NCI-H128 (cell line): ENCODE measurements around the gene U2AF1L4.
A peak's percentile ranks its signal among the peaks of the same experiment; 100 is the strongest.

Experiments
- DNase-seq: peaks from one replicate; lab custom pipeline; 2025; ENCODE audit not compliant: unreplicated experiment; lab: John Stamatoyannopoulos, UW

U2AF1L4 gene

GRCh38 chr19:35757749-35758608 is 12.8 kb upstream of the U2AF1L4 start, which contains the start of gene PROSER3:
Gene PROSER3, plus strand, starts transcription at chr19:35758176. Its CDS starts 40 bp downstream, at chr19:35758216.
- peak; percentile 98 for DNase-seq

GRCh38 chr19:35757231-35757748 is 12.1 kb upstream of the U2AF1L4 start:
- peak; percentile 54 for DNase-seq

DNA sequence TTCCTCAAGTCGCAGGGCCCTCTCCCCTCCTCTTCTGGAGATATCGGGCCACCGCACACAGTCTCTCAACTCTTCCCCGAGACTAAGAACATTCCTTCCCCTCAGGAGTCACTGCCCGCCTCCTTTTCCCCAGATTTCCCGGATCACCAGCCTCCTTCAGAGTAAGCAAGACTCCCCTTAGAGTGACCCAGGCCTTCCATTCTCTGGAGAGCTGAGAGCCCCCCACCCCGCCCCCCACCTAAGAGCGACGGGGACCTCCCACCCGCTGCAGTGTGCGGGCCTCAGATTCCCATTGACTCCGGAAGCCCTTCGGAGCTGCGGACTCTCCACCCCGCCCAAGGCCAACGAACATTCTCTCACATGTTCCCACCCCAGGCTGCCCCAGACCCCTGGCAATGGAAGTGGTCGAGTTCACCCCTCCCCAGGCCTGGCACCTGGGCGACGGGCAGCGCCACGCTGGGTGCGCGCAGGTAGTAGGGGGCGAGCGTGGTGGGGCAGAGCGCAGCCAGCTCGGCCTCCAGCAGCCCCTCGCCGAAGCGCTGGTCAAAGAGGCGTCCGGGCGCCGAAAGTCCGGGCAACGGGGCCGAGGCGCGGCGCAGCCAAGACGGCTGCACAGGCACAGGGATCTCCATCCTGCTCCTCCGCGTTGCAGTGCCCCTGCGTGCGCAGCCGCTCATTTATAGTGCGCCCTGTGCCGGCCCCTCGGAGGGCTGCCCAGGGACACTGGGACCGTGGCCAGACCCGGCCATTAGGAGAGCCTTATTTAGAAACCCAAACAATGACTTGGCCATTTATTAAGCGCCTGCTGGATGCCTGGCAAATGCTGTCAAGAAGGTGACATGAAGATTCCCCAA is 11.4 kb upstream of the U2AF1L4 start, which contains the start of gene HSPB6:
HSPB6 (minus strand) TSS at position 653 of the 854 bp plus-strand sequence; CDS start at position 632, 21 bp downstream.
- DNase-seq: no peak

DNA sequence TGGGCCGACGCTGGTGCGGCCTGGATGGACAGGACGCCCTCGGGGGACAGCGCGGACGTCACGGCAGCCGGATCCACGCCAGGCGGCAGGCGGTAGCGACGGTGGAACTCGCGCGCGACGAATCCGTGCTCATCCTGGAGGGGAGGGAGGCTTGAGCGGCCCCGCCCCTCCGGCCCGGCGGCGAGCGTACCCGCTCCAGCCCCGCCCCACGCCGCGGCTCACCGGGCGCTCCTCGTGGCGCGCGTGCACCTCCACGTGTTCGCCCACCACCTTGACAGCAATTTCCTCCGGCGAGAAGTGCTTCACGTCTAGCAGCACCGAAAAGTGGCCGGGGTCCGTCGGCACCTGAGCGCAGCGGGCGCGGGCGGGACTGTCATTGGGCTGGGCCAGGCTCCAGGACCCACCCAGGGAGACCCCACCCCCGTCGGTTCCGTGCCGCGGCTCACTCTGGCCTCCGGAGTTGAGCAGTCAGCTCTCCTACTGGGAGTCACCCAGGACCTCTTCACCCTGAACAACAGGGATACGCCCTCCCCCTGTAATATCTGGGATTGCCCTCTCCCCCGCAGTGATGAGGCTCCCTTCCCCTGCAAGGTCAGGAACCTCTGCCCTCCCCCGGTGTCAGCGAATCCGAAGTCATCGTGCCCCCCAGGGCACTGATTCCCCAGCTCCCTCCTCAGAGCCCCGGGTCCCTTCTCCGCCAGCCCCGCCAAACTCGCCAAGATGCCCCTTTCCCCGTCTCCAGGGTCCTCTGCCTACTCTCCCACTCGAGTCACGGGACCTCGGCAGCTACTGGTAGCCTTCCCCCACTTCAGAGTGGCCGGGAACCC is 10.5 kb upstream of the U2AF1L4 start:
- DNase-seq: no peak

DNA sequence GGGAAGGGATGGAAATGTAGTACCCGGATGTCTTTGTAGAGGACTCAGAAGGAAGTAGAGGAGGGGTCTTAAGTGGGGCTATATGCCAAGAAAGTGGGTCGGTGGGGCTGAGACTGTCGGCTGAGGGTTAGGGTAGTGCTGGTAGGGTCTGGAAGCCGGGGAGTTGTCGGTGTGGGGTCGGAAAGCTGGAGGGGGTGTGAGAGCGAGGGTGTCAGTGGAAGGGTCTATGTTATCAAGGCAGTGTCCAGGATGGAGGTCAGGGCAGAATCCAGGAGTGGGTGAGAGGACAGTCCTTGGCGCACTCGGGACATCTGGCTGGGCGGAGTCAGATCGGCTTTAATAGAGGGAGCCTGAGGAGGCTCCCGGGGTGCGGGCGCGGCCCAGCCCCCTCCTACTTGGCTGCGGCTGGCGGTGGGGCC is 9.9 kb upstream of the U2AF1L4 start:
- no peak for DNase-seq

DNA sequence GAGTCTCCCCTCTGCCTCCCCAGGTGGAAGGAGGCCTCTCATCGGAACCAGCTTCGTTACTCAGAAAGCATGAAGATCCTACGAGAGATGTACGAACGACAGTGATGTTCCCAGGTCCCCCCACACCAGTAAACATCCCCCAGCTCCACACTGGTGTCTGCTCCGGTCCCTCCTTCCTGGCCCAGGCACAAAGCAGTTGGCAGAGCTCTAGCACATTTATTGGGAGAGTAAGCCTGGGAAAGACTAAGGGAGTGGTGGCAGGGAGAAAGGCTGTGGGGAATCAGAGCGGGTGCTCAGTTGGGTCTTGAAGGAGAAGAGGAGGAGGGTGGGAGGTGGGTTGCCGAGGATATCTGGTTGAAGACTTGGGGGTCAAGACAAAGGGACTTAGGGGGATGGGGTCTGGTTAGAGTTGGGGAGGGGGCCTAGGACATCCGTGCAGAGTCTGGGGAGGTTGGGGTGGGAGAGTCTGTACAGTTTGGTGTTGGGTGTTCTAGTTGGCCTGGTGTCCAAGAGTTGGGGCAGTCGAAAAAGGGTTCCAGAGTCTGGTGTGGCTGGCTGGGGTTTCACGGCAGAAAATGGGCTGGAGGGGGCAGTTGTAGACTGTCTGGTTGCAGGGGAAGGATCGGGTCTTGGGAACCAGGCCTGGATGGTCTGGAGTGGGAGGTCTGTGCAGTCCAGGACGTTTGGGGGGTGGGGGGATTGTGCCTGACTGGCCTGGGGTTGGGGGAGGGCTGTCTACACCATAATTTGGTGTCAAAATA is 9.3 kb upstream of the U2AF1L4 start:
- DNase-seq: no peak

GRCh38 chr19:35753634-35754369 is 8.6 kb upstream of the U2AF1L4 start:
- DNase-seq: no peak

DNA sequence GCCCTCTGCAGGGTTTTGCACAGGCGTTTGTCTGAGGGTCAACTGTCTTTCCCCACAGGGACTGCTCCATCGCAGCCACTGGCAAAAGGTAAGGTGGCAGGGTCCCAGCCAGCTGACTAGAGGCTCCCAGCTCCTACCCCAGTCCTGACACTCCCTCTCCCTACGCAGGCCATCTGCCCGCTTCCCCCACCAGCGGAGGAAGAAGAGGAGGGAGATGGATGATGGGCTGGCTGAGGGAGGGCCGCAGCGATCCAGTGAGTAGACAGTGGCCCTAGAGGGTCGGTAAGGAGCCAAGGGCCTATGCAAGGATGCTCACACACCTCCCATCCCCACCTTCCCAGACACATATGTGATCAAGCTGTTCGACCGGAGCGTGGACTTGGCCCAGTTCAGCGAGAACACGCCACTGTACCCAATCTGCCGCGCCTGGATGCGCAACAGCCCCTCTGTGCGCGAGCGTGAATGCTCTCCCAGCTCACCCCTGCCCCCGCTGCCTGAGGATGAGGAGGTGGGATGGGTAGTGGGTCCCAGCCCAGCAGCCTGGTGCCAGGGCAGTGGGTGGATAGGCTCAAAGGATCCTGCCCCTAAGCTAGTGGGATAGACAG is 7.6 kb upstream of the U2AF1L4 start:
- no peak for DNase-seq

- DNase-seq: no peak
Observed at GRCh38 chr19:35751839-35752745, 6.9 kb upstream of the U2AF1L4 start.

DNA sequence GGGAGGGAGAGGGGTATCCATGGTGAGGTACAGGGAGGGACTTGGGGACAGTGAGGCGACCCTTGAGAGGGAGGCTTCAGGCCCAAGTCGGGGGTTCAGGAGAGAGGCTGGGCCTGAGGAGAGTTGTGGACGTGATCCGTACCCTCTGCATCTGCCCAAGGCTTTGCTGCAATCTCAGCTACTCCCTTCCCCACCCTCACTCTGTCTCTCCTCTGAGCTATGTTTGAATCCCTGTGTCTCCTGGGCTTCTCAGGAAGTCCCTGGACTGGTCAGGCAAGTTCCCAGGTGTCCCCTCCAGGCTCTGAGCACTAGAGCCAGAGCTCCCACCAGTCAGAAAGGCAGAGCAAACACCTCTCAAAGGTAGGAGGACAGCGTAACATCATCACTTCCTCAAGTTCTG is 4.9 kb upstream of the U2AF1L4 start:
- DNase-seq: no peak

DNA sequence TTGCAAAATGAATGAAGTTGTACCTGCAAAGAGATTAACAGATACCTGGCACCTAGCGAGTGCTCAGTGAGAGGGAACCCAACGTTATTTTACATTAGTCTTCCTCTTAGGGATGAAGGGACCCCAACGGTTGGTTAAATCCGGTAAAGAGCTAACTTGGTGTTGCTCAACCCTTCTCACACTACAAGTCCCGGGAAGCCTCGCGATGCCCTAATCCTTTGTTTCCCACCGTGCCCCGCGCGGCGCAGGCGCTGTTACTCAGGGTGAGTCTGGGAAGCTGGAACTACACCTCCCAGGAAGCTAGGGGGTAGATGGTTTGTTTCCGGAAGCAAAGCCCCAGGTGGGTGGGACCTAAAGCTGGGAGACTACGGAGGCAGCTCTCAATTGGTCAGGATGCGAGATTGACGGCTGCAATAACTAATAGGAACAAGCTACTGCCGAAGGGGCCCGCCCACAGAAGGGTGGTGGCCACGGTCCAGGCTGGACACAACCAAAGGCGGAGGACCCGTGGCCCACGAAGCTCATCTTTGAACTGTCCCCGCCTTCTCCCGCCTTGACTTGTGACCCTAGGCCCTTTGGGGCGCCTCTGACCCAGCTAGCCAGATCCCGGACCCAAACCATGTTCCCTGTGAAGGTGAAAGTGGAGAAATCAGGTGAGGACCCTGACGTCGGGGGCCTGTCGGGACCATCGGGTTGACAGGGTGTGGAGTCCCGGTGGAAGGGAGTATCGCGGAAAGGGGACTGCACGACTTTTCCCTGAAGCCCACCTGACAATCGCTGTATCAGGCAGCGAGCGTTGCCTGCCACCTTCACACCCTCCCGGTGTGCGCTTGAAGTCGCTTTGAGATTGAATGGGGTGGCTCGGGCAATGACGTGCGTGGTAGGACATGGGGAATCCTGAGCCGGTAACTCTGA is 3.1 kb upstream of the U2AF1L4 start, which contains the start of gene LIN37:
LIN37 (plus strand) TSS at position 471 of the 915 bp plus-strand sequence; CDS start at position 620, 149 bp downstream.
- peak; percentile 98 for DNase-seq

DNA sequence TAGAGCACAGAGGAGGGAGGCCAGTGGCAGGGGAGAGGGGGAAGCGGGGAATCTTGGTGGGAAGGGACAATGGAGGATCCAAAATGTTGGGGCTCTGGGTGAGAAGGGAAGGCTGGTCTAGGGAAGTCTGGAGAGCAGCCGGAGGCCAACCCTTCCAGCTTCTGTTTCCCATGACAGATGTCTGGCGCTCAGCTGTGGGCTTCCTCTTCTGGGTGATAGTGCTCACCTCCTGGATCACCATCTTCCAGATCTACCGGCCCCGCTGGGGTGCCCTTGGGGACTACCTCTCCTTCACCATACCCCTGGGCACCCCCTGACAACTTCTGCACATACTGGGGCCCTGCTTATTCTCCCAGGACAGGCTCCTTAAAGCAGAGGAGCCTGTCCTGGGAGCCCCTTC is 1.3 kb upstream of the U2AF1L4 start:
- DNase-seq: no peak

GRCh38 chr19:35746087-35746462 is 857 bp upstream of the U2AF1L4 start:
- DNase-seq: no peak

DNA sequence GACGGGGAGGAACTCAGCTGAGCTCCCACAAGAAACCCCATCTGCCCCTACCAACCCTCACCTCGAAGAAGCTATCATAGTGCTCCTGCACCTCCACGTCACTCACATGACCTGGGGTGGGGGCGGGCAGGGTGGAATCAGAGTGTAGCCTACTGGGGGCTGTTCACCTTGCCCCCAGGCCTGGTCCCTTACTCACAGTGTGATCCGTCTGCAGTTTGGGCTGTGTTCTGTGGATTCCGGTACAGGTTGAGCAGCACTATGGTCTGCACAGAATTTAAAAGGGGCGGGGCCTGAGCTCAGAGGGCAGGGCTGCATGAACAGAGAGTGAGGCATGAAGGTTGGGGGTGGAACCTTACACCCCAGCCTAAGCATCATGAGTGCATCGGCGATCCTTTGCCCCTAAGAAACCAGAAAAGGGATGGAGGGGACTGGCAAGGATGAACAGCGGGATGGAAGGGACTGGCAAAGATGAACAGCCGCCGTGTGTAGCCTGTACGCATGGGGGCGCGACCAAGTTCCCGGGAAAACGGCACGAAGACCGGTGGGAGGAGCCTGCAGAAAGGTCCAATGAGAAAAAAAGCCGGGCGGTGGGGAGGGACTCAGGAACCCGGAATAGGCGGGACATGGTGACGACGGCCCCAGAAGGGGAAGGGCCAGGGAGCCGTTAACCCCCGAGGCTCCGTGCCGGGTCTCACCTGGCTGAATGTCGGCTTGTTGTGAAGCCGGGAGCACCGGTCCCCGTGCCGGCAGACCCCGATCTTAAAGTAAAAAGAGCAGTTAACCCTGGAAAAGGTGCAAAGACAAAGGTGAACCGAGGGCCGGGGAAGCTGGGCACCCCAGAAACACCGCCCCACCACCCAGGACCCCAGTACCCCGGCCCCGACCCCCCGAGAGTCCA is 539 bp downstream of the U2AF1L4 start:
- DNase-seq: peak; percentile 89

- no peak for DNase-seq
Observed at GRCh38 chr19:35743640-35744429, 1.4 kb downstream of the U2AF1L4 start.
